ENCODE data around the gene RAP1GAP. TPM values are rescaled to one million over a fixed set of nuclear protein-coding genes. Genes with fewer than 3 reads are reported as not detected.
A peak's percentile ranks its signal among the peaks of the same experiment; 100 is the strongest.

RAP1GAP gene
- total RNA-seq, 2 donors from 2014 or later, result 8.0 to 8.2 TPM

DNA sequence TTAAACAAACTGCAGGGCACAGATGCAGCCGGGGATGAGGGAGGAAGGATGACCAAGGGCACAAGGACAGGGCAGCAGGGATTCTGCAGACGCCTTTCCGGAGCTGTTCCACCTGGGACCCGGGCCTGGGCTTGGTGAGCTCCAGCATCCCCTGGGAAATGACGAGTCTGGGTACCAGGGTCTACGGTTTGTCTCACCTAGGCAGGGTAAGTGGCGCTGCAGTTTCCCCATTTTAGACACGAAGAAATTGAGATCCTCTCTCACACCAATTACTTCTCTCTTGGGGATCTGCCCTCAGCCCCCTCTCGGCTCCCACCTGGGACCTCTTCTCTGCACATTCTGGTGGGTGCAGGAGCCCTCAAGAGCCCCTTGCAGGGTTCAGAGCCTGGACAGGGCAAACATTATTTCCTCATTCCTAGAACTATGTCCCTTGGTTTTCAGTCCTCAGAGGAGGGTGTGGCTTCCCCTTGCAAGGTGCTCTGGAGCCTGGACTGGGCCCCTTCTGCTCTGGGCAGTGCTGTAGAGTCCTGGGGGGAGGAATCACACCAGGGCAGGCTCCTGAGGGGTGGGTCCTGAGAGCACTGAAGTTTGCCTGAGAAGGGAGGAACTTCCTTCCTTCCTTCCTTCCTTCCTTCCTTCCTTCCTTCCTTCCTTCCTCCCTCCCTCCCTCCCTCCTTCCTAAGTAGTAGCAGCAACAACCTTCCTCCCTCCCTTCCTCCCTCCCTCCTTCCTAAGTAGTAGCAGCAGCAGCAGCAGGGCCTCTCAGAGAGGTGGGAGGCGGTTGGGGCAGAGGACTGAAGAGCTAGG, 16.0 kb downstream of the RAP1GAP start:
- no peaks in the 10 kb centered on the region for H3K36me3 Mint-ChIP-seq (ENCODE audit: low read depth)
- WGBS, 2 experiments (ENCODE audit: insufficient coverage in 1 of 2, insufficient read length in 1 of 2), result 74 to 83% methylated on average over 8 to 10 of the region's 10 CpGs
- TF ChIP-seq, protein P1, sequence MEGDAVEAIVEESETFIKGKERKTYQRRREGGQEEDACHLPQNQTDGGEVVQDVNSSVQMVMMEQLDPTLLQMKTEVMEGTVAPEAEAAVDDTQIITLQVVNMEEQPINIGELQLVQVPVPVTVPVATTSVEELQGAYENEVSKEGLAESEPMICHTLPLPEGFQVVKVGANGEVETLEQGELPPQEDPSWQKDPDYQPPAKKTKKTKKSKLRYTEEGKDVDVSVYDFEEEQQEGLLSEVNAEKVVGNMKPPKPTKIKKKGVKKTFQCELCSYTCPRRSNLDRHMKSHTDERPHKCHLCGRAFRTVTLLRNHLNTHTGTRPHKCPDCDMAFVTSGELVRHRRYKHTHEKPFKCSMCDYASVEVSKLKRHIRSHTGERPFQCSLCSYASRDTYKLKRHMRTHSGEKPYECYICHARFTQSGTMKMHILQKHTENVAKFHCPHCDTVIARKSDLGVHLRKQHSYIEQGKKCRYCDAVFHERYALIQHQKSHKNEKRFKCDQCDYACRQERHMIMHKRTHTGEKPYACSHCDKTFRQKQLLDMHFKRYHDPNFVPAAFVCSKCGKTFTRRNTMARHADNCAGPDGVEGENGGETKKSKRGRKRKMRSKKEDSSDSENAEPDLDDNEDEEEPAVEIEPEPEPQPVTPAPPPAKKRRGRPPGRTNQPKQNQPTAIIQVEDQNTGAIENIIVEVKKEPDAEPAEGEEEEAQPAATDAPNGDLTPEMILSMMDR (conservative IDR thresholded peaks at IDR 0.05), result no peak
- peaks cover 22% of the 10 kb centered on the region for H3K27me3 Mint-ChIP-seq (ENCODE audit: insufficient read depth)
- H3K4me1 ChIP-seq (ENCODE audit: control insufficient read depth, insufficient read depth, low read length), result peaks cover 4% of the 10 kb centered on the region
- no peak overlapping the region for H3K4me3 ChIP-seq (ENCODE audit: low read length)
- H3K9me3 Mint-ChIP-seq, result no peaks in the 10 kb centered on the region
- H3K4me1 Mint-ChIP-seq, result peaks cover 4% of the 10 kb centered on the region
- H3K27ac ChIP-seq (ENCODE audit: low read depth, low read length), result no peak overlapping the region
- H3K36me3 ChIP-seq (ENCODE audit: control insufficient read depth, insufficient read depth, low read length), result no peaks in the 10 kb centered on the region
- H3K27me3 ChIP-seq (ENCODE audit: control insufficient read depth, insufficient read depth, low read length, poor library complexity, severe bottlenecking), result peaks cover 7% of the 10 kb centered on the region
- H3K27ac Mint-ChIP-seq, result no peak overlapping the region
- no peaks in the 10 kb centered on the region for H3K9me3 ChIP-seq (ENCODE audit: control insufficient read depth, low read length)
- no peak for DNase-seq
- H3K4me3 Mint-ChIP-seq, result peak overlapping the region; percentile 58
- H3K9ac ChIP-seq (ENCODE audit: extremely low read depth, low read length, poor library complexity, severe bottlenecking), result no peak overlapping the region

DNA sequence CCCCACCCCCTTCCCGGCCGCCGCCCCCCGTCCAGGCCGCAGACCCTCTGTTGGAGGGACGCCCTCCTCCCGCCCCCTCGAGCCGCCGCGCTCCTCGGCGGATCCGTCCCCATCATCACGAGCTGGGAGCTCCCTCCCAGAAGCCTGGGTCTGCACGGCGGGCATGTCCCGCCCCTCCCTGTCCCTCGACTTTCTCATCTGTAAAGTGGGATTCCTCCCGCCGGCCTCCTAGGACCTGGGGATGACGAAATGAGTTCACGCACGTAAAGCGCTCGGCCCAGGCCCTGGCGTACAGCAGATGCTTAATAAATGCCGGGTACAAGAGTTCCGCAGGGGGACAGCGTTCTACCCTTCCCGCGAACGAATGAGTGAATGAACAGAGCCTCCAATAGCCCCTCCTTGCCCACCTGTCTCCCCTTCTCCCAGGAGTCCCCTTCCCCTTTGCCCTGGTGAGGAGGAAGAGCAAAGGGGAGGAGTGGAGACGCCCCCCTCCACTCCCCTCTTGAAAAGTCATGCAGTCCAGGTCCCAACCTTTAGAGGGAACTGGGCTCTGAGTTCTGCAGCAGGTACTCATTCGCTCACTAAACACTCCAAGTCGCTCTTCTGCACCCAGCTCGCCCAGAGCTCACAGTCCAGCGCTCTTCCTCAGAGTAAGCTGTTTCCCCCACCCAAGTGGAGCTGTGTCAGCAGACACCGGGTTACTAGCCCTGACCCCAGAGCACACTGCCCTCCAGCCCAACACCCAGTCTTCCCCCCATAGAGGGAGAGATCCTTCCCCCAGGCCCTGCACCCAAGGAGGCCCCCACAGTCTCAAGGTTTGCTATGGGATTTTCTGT, 16.8 kb downstream of the RAP1GAP start:
- no peaks in the 10 kb centered on the region for H3K9me3 Mint-ChIP-seq
- no peaks in the 10 kb centered on the region for H3K9me3 ChIP-seq (ENCODE audit: control insufficient read depth, low read length)
- peaks cover 7% of the 10 kb centered on the region for H3K27me3 ChIP-seq (ENCODE audit: control insufficient read depth, insufficient read depth, low read length, poor library complexity, severe bottlenecking)
- no peak overlapping the region for H3K4me3 ChIP-seq (ENCODE audit: low read length)
- no peak overlapping the region for H3K27ac ChIP-seq (ENCODE audit: low read depth, low read length)
- WGBS, 2 experiments (ENCODE audit: insufficient coverage in 1 of 2, insufficient read length in 1 of 2), result 23 to 30% methylated on average over 25 to 37 of the region's 39 CpGs
- H3K27me3 Mint-ChIP-seq (ENCODE audit: insufficient read depth), result peaks cover 22% of the 10 kb centered on the region
- peaks cover 4% of the 10 kb centered on the region for H3K4me1 Mint-ChIP-seq
- no peak overlapping the region for H3K27ac Mint-ChIP-seq
- no peaks in the 10 kb centered on the region for H3K36me3 Mint-ChIP-seq (ENCODE audit: low read depth)
- DNase-seq, result peak; percentile 65
- H3K9ac ChIP-seq (ENCODE audit: extremely low read depth, low read length, poor library complexity, severe bottlenecking), result no peak overlapping the region
- H3K36me3 ChIP-seq (ENCODE audit: control insufficient read depth, insufficient read depth, low read length), result no peaks in the 10 kb centered on the region
- H3K4me1 ChIP-seq (ENCODE audit: control insufficient read depth, insufficient read depth, low read length), result peaks cover 4% of the 10 kb centered on the region
- peak overlapping the region; percentile 58 for H3K4me3 Mint-ChIP-seq
- TF ChIP-seq, protein P1 (conservative IDR thresholded peaks at IDR 0.05), result no peak

DNA sequence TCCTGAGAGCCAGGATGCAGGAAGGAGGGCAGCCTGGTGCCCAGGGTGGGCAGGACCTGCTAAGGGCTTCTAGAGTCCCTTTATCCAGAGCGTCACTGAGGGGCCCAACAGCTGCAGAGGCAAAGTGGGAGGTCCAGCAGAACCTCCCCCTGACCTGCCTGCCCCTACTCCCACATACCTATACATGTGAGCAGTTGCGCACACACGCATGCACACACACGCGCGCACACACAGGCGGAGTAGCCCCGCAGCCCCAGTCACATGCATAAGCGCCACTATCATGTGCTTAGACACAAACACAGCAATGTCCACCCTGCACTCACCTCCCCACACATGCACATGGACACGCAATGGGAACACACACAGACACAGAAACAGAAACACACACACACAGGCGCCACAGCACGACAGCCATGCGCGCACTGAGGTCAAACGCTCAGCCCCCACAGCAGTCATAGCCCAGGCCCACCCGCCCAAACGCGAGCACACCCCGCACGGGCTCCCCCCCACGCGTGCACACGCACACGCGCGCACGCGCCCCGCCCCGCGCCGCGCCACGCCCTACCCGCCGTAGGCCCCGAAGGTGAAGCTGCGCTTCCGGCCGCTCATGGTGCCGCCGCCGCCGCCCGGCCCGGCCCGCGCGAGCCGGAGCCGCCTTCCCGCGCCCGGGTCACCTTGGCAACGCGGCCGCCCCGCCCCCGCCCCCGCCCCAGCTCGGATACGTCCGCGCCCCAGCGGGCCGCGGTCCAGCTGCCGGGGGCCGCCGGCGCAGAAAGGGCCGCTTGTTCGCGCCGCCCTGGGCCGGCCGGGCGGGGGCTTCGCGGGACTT, 17.7 kb downstream of the RAP1GAP start:
- Histone ChIP-seq H3K27ac (ENCODE audit: low read depth, low read length) (no peak overlapping the region), H3K4me1 (ENCODE audit: control insufficient read depth, insufficient read depth, low read length) (peaks cover 4% of the 10 kb centered on the region), H3K9me3 (ENCODE audit: control insufficient read depth, low read length) (no peaks in the 10 kb centered on the region), H3K27me3 (ENCODE audit: control insufficient read depth, insufficient read depth, low read length, poor library complexity, severe bottlenecking) (peaks cover 7% of the 10 kb centered on the region), H3K4me3 (ENCODE audit: low read length) (peak overlapping the region; percentile 77), H3K36me3 (ENCODE audit: control insufficient read depth, insufficient read depth, low read length) (no peaks in the 10 kb centered on the region), H3K9ac (ENCODE audit: extremely low read depth, low read length, poor library complexity, severe bottlenecking) (no peak overlapping the region)
- peaks cover 22% of the 10 kb centered on the region for H3K27me3 Mint-ChIP-seq (ENCODE audit: insufficient read depth)
- 11 to 92% methylated on average over 2 to 80 of the region's 80 CpGs for WGBS, 2 experiments (ENCODE audit: insufficient coverage in 1 of 2, insufficient read length in 1 of 2)
- TF ChIP-seq, protein P1 (conservative IDR thresholded peaks at IDR 0.05), result no peak
- H3K9me3 Mint-ChIP-seq, result no peaks in the 10 kb centered on the region
- H3K4me1 Mint-ChIP-seq, result peaks cover 4% of the 10 kb centered on the region
- H3K27ac Mint-ChIP-seq, result no peak overlapping the region
- H3K4me3 Mint-ChIP-seq, result peak overlapping the region; percentile 73
- peak; percentile 90 for DNase-seq
- H3K36me3 Mint-ChIP-seq (ENCODE audit: low read depth), result no peaks in the 10 kb centered on the region
